Sigmoid colon (tissue), 4 donors: ENCODE data around the gene PROX2.

Experiments
- CTCF ChIP-seq, 4 experiments: fragments of 450-650 bp in 3 of 4; fragments of 200-600 bp in 1 of 4; IDR thresholded peaks; one replicate each; pipeline ENCODE4 v1.5.1; 2016 to 2019; ENCODE audit warnings: antibody characterized with exemption in 4 of 4, mild to moderate bottlenecking in 3 of 4, moderate library complexity in 2 of 4
- EP300 ChIP-seq, 4 donors: sonication (generic); formaldehyde crosslinking; IDR thresholded peaks; one replicate each; pipeline ENCODE4 v1.6.1; 2017; ENCODE audit warnings: antibody characterized with exemption in 4 of 4
- POLR2A ChIP-seq, 2 donors: fragments of 450-650 bp; IDR thresholded peaks; one replicate each; pipeline ENCODE4 v1.6.1; 2016; ENCODE audit warnings: antibody characterized with exemption in 2 of 2, mild to moderate bottlenecking in 2 of 2, moderate library complexity in 2 of 2
- POLR2AphosphoS5 ChIP-seq, 4 donors: sonication (generic); formaldehyde crosslinking; IDR thresholded peaks; one replicate each; pipeline ENCODE4 v1.6.1; 2017; ENCODE audit warnings: antibody characterized with exemption in 4 of 4

DNA sequence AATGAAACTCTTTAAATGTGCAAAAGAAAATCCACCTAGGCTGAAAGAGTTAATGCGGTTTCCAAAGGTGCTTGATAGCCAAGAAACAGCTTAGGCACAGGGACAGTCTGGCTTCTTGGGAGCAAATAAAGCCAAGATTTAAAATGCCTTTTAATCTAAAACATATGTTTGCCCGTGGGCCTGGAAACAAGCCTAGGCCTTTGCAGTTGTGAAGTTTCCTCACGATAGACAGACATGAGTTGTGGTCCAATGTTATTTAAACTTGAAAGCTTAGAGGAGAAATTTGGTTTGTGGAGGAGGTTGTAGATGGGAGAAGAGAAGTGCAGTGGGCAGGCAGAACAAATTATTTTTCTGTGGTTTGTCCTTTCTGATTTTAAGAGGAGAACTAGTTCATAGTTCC lies 29.8 kb downstream of the PROX2 start:
- TF ChIP-seq POLR2AphosphoS5 (IDR thresholded peaks at IDR 0.05) (no peak), CTCF (IDR thresholded peaks at IDR 0.05) (no peak), POLR2A (IDR thresholded peaks at IDR 0.05) (no peak), EP300 (IDR thresholded peaks at IDR 0.05) (no peak)
